ENCODE data around the gene MIS12. TPM values are rescaled to one million over a fixed set of nuclear protein-coding genes. Genes with fewer than 3 reads are reported as not detected.

MIS12 gene
- total RNA-seq, 1 experiment from 2014 or later, result 22.5 TPM

DNA sequence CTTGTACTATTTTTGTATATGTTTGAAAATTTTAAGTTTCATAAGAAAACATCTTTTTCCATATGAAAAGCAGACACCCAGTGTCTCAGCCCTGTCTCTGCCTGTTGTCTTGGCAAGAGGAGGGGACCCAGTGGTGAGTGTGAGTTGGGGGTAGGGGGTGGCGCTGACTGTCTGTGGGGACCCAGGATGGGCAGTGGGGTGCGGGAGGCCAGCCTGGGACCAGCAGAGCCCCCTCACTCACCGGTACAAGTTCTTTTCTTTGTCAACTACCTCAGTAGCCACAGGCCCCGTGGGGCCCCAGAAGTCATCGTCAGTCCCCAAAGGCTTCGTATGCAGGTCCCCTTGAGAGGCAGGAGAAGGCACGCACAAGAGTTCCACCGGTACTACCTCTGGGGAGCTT lies 46.2 kb downstream of the MIS12 start:
- no peak overlapping the region for H3K4me2 ChIP-seq (ENCODE audit: low read depth, low read length, poor library complexity, severe bottlenecking)
- H3K36me3 ChIP-seq (ENCODE audit: insufficient read depth, low read length), result no peaks in the 10 kb centered on the region
- no peaks in the 10 kb centered on the region for H4K20me1 ChIP-seq (ENCODE audit: insufficient read depth, low read depth, low read length)

GRCh38 chr17:5533486-5534315 lies 47.3 kb downstream of the MIS12 start:
- Histone ChIP-seq H3K9ac (ENCODE audit: low read length) (no peak overlapping the region), H3K4me1 (ENCODE audit: low read length) (no peaks in the 10 kb centered on the region), H3K4me3 (ENCODE audit: low read length) (no peak overlapping the region), H3K9me3 (ENCODE audit: low read length) (no peaks in the 10 kb centered on the region), H2AFZ (ENCODE audit: low read length) (no peak overlapping the region), H3K27me3 (ENCODE audit: low read length) (no peaks in the 10 kb centered on the region), H3K36me3 (ENCODE audit: insufficient read depth, low read length) (no peaks in the 10 kb centered on the region), H3K4me2 (ENCODE audit: low read depth, low read length, poor library complexity, severe bottlenecking) (no peak overlapping the region), H3K9me2 (replicated peaks; ENCODE audit: insufficient read depth, low read length) (no peaks in the 10 kb centered on the region), H3K79me2 (ENCODE audit: low read length) (no peaks in the 10 kb centered on the region), H4K20me1 (ENCODE audit: insufficient read depth, low read depth, low read length) (no peaks in the 10 kb centered on the region), H3K27ac (ENCODE audit: low read length) (no peak overlapping the region)
- DNase-seq, result no peak

More for the DNA sequence above, 46.2 kb downstream of the MIS12 start:
- no peaks in the 10 kb centered on the region for H3K4me1 ChIP-seq (ENCODE audit: low read length)
- H3K27me3 ChIP-seq (ENCODE audit: low read length), result no peaks in the 10 kb centered on the region
- H3K79me2 ChIP-seq (ENCODE audit: low read length), result no peaks in the 10 kb centered on the region
- DNase-seq, result no peak
- H3K9ac ChIP-seq (ENCODE audit: low read length), result no peak overlapping the region
- no peak overlapping the region for H3K27ac ChIP-seq (ENCODE audit: low read length)
- H2AFZ ChIP-seq (ENCODE audit: low read length), result no peak overlapping the region
- H3K4me3 ChIP-seq (ENCODE audit: low read length), result no peak overlapping the region
- no peaks in the 10 kb centered on the region for H3K9me3 ChIP-seq (ENCODE audit: low read length)
- no peaks in the 10 kb centered on the region for H3K9me2 ChIP-seq (replicated peaks; ENCODE audit: insufficient read depth, low read length)

GRCh38 chr17:5535436-5535835 lies 49.1 kb downstream of the MIS12 start:
- H3K27me3 ChIP-seq (ENCODE audit: low read length), result no peaks in the 10 kb centered on the region
- H3K4me2 ChIP-seq (ENCODE audit: low read depth, low read length, poor library complexity, severe bottlenecking), result no peak overlapping the region
- no peak overlapping the region for H3K4me3 ChIP-seq (ENCODE audit: low read length)
- no peak overlapping the region for H3K27ac ChIP-seq (ENCODE audit: low read length)
- no peaks in the 10 kb centered on the region for H3K9me3 ChIP-seq (ENCODE audit: low read length)
- no peak overlapping the region for H3K9ac ChIP-seq (ENCODE audit: low read length)
- no peaks in the 10 kb centered on the region for H3K9me2 ChIP-seq (replicated peaks; ENCODE audit: insufficient read depth, low read length)
- H3K4me1 ChIP-seq (ENCODE audit: low read length), result no peaks in the 10 kb centered on the region
- H3K36me3 ChIP-seq (ENCODE audit: insufficient read depth, low read length), result no peaks in the 10 kb centered on the region
- H2AFZ ChIP-seq (ENCODE audit: low read length), result no peak overlapping the region
- no peak for DNase-seq
- no peaks in the 10 kb centered on the region for H3K79me2 ChIP-seq (ENCODE audit: low read length)
- no peaks in the 10 kb centered on the region for H4K20me1 ChIP-seq (ENCODE audit: insufficient read depth, low read depth, low read length)

DNA sequence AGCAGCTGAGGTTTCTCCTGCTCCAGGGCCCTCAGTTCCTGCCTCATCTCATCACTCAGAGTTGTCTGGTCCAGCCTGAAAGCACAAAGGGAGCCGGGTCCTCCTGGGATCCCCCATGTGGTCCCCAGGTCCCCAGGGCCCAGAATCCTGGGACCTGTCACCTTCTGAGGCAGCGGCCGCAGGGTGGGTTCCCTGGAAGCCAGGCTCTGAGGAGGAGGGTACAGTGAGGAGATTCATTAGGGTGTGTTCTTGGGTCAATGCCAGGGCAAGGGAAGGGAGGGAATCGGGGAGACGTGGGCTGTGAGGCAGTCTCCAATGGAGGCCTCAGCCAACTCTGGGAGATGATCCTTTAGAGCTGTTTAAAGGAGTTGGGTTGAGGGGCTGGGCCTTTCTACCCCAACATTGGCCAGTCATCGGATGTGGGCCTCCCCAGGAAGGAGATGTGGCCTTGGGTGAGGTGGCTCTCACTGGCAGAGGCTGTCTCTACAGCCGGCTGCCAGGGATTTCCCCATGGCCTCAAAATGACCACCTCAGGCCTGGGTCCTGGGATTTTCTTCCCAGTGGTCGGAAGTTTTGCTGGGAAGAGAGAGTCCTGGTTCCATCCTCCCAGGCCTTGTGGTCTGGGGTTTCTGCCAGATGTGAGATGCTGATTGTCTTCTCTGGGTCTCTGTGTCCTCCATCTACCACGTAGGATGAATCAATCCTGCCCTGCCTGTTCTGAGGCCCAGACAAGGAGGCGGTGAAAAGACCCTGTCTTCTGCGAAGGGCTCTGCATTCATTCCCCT lies 50.7 kb downstream of the MIS12 start:
- Histone ChIP-seq H3K36me3 (ENCODE audit: insufficient read depth, low read length) (no peaks in the 10 kb centered on the region), H3K79me2 (ENCODE audit: low read length) (no peaks in the 10 kb centered on the region), H4K20me1 (ENCODE audit: insufficient read depth, low read depth, low read length) (no peaks in the 10 kb centered on the region), H3K27me3 (ENCODE audit: low read length) (no peaks in the 10 kb centered on the region), H3K9ac (ENCODE audit: low read length) (no peak overlapping the region), H3K4me2 (ENCODE audit: low read depth, low read length, poor library complexity, severe bottlenecking) (no peak overlapping the region), H2AFZ (ENCODE audit: low read length) (no peak overlapping the region), H3K9me3 (ENCODE audit: low read length) (no peaks in the 10 kb centered on the region), H3K27ac (ENCODE audit: low read length) (no peak overlapping the region), H3K9me2 (replicated peaks; ENCODE audit: insufficient read depth, low read length) (no peaks in the 10 kb centered on the region), H3K4me3 (ENCODE audit: low read length) (no peak overlapping the region), H3K4me1 (ENCODE audit: low read length) (no peaks in the 10 kb centered on the region)
- no peak for DNase-seq

GRCh38 chr17:5539286-5539685 lies 52.9 kb downstream of the MIS12 start:
- no peaks in the 10 kb centered on the region for H3K79me2 ChIP-seq (ENCODE audit: low read length)
- no peaks in the 10 kb centered on the region for H3K36me3 ChIP-seq (ENCODE audit: insufficient read depth, low read length)
- H4K20me1 ChIP-seq (ENCODE audit: insufficient read depth, low read depth, low read length), result no peaks in the 10 kb centered on the region
- no peak overlapping the region for H3K27ac ChIP-seq (ENCODE audit: low read length)
- H3K9me3 ChIP-seq (ENCODE audit: low read length), result no peaks in the 10 kb centered on the region
- no peak for DNase-seq
- H3K27me3 ChIP-seq (ENCODE audit: low read length), result no peaks in the 10 kb centered on the region
- no peak overlapping the region for H3K9ac ChIP-seq (ENCODE audit: low read length)
- no peaks in the 10 kb centered on the region for H3K4me1 ChIP-seq (ENCODE audit: low read length)
- no peak overlapping the region for H2AFZ ChIP-seq (ENCODE audit: low read length)
- H3K4me3 ChIP-seq (ENCODE audit: low read length), result no peak overlapping the region
- H3K4me2 ChIP-seq (ENCODE audit: low read depth, low read length, poor library complexity, severe bottlenecking), result no peak overlapping the region
- no peaks in the 10 kb centered on the region for H3K9me2 ChIP-seq (replicated peaks; ENCODE audit: insufficient read depth, low read length)

- no peaks in the 10 kb centered on the region for H3K9me2 ChIP-seq (replicated peaks; ENCODE audit: insufficient read depth, low read length)
- H3K4me3 ChIP-seq (ENCODE audit: low read length), result no peak overlapping the region
- H3K9ac ChIP-seq (ENCODE audit: low read length), result no peak overlapping the region
- H3K9me3 ChIP-seq (ENCODE audit: low read length), result no peaks in the 10 kb centered on the region
- no peak overlapping the region for H3K27ac ChIP-seq (ENCODE audit: low read length)
- H4K20me1 ChIP-seq (ENCODE audit: insufficient read depth, low read depth, low read length), result no peaks in the 10 kb centered on the region
- no peak for DNase-seq
- no peaks in the 10 kb centered on the region for H3K4me1 ChIP-seq (ENCODE audit: low read length)
- H2AFZ ChIP-seq (ENCODE audit: low read length), result no peak overlapping the region
- no peaks in the 10 kb centered on the region for H3K36me3 ChIP-seq (ENCODE audit: insufficient read depth, low read length)
- H3K79me2 ChIP-seq (ENCODE audit: low read length), result no peaks in the 10 kb centered on the region
- no peaks in the 10 kb centered on the region for H3K27me3 ChIP-seq (ENCODE audit: low read length)
- no peak overlapping the region for H3K4me2 ChIP-seq (ENCODE audit: low read depth, low read length, poor library complexity, severe bottlenecking)
Observed at GRCh38 chr17:5540321-5540720, 54.0 kb downstream of the MIS12 start.

Other genes starting within 250 kb of the MIS12 start
- gene RABEP1, start 204.3 kb upstream of the MIS12 start, total RNA-seq (2014; rRNA removed; shearing (Covaris generic); ENCODE audit: low replicate concordance), result 16.2 and 20.3 TPM in 2 replicates
- gene NUP88, start 66.9 kb upstream of the MIS12 start, total RNA-seq (2014; rRNA removed; shearing (Covaris generic); ENCODE audit: low replicate concordance), result 113 and 116 TPM in 2 replicates
- 53.5 and 67.5 TPM in 2 replicates for gene RPAIN, start 66.4 kb upstream of the MIS12 start, total RNA-seq (2014; rRNA removed; shearing (Covaris generic); ENCODE audit: low replicate concordance)
- 314 and 361 TPM in 2 replicates for gene C1QBP, start 47.4 kb upstream of the MIS12 start, total RNA-seq (2014; rRNA removed; shearing (Covaris generic); ENCODE audit: low replicate concordance)
- gene DHX33, start 17.6 kb upstream of the MIS12 start, total RNA-seq (2014; rRNA removed; shearing (Covaris generic); ENCODE audit: low replicate concordance), result 17.0 and 19.5 TPM in 2 replicates
- 22.2 and 23.8 TPM in 2 replicates for gene DERL2, start 388 bp upstream of the MIS12 start, total RNA-seq (2014; rRNA removed; shearing (Covaris generic); ENCODE audit: low replicate concordance)
- gene NLRP1, start 97.9 kb downstream of the MIS12 start, total RNA-seq (2014; rRNA removed; shearing (Covaris generic); ENCODE audit: low replicate concordance), result 1.2 and 1.5 TPM in 2 replicates

Measured in Karpas-422 (cell line).